AG04449 (cell line): Measurements from ENCODE around the gene MAP3K8.

ENCODE experiments used
- CTCF ChIA-PET: fragments of 350-600 bp; formaldehyde crosslinking; extraction: SDS; loops from one replicate; lab custom pipeline; 2021; ENCODE audit warnings: antibody characterized with exemption; lab: Yijun Ruan, JAX
- POLR2A ChIA-PET: fragments of 400-600, 350-600 bp; formaldehyde crosslinking; extraction: SDS; loops from one replicate; lab custom pipeline; 2020; ENCODE audit warnings: antibody characterized with exemption, inconsistent platforms; lab: Yijun Ruan, JAX
- DNase-seq: peaks from one replicate; pipeline ENCODE4 v3.0.0-alpha.2; 2010; ENCODE audit warnings: low read depth, low spot score
- H3K4me3 ChIP-seq: 2 replicates; pipeline ENCODE4 v1.5.1; 2011; ENCODE audit warnings: low read depth, mild to moderate bottlenecking, control low read depth, low read length
- TF ChIP-seq, protein P1 (sequence below): IDR thresholded peaks from one replicate; pipeline ENCODE4 v1.5.1; 2011; ENCODE audit warnings: mild to moderate bottlenecking, moderate library complexity, low read length, control low read depth, inconsistent platforms; ENCODE audit not compliant: insufficient read depth; ENCODE audit errors: missing control alignments

Gene MAP3K8

DNA sequence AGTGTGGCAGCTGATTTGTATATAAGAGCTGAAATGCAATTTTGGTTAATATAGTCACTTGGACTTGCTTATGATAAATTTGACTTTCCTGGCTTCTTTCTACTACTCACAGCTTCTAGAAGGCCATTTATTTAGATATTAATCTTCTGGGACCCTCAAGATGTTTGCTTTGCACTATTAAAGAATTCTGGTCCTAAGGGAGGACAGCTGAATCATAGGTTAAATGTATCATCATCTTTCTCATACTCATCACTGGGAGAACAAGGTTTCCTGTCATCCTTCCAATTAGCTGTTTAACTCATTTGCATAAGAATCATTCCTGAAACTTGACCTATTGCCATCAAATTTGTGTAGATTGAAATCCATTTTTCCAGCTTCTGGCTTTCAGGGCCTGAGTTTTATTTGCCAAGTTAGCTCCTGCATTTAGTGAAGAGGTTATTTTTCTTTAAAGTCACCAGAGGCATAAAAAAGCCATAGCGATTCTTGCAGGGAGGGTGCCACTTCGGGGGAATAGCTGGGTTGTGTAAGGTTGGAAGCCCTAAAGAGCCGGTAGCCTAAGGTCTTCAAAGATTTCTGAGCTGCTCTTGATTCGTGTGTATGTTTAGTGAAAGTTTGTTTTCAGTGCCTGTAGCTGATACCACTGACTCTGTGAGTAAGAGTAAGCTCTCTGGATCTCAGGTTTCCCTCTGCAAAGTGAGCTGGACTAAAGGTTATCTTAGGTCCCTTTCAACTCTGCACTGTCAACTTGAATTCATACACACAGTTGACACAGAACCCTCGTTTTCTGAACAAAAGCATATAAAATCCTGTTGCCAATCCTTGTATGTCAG, 4.3 kb downstream of the MAP3K8 start:
- no peak for DNase-seq
- ChIA-PET POLR2A (interaction anchor here (1.5 kb wide), 1 partner anchor 9 kb away, joined by 3 read pairs; no protein-coding TSS in a partner anchor), CTCF (interaction anchor here (0.7 to 1.8 kb wide), 9 partner anchors 8 to 98 kb away, joined by 3 to 5 read pairs (median 3); no protein-coding TSS in a partner anchor)
- H3K4me3 ChIP-seq = peak overlapping the region; percentile 86; the same call in 1 of the 2 replicates
- TF ChIP-seq, protein P1, sequence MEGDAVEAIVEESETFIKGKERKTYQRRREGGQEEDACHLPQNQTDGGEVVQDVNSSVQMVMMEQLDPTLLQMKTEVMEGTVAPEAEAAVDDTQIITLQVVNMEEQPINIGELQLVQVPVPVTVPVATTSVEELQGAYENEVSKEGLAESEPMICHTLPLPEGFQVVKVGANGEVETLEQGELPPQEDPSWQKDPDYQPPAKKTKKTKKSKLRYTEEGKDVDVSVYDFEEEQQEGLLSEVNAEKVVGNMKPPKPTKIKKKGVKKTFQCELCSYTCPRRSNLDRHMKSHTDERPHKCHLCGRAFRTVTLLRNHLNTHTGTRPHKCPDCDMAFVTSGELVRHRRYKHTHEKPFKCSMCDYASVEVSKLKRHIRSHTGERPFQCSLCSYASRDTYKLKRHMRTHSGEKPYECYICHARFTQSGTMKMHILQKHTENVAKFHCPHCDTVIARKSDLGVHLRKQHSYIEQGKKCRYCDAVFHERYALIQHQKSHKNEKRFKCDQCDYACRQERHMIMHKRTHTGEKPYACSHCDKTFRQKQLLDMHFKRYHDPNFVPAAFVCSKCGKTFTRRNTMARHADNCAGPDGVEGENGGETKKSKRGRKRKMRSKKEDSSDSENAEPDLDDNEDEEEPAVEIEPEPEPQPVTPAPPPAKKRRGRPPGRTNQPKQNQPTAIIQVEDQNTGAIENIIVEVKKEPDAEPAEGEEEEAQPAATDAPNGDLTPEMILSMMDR = no peak

DNA sequence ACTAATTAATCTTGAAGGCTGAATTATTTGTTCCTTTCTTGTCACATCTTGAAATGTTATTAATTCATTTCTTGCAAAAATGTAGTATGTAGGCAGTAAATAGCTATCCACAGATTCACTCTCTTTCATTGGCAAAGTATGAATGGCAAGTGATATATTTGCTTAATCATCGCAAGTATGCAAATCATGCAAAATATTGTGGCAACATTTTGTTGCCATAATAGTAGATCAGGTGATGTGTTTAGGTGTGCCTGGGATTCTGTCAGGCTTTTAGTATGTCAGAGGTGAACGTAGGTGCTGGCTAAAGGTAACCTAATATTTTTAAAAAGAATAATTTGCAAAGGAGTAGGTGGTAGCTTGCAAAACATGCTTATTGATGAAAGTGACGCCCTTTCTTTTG, 5.9 kb downstream of the MAP3K8 start:
- no peak overlapping the region for H3K4me3 ChIP-seq
- DNase-seq = no peak
- ChIA-PET CTCF (interaction anchor here (0.9 kb wide), 1 partner anchor 90 kb away, joined by 3 read pairs; no protein-coding TSS in a partner anchor), POLR2A (no interaction called here)
- TF ChIP-seq, protein P1 = no peak

DNA sequence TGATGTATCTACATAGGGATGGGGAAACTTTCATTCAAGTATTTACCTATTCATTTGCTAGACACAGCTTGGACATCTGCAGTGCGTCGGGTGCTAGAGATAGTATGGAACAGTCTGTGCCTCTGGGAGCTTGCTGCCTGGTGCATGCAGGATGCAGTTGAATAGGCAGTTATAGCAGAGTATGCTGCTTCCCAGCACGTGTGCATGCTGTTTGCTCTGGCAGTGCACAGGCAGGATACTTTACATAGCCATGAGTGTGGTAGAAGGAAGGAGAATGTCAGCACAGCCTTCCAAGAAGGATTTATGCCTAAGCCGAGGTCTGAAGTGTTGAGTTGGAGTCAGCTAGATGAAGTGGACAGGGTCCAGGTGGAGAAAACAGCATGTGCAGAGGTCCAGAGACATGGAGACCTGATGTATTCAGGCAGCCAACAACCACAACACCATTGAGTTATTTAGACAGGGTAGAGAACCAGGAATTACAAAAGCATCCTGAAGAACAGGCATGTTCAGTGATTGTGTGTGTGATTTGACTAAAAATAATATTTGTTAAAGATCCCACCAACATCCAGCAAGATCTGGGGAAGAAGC, 8.1 kb downstream of the MAP3K8 start:
- CTCF ChIA-PET = interaction anchor here (2.1 kb wide), 1 partner anchor 91 kb away, joined by 10 read pairs; no protein-coding TSS in a partner anchor

DNA sequence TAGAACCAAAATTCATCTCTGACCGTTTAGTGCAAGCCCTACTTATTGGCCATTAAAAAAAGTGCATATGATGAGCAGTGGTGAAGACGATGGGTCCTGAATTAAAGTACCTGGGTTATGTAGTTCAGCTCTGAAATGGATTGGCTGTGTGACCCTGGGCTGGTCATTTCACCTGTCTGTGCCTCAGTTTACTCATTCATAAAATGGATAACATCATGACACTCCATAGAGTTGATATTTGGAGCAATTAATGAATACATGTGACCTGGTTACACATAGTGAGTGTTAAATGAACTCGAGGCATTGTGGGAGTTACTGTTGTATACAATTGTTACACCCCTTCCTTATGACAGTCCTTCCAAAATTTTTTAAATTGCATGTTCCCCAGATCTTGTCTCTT, 9.1 kb downstream of the MAP3K8 start:
- H3K4me3 ChIP-seq = no peak overlapping the region
- POLR2A ChIA-PET = interaction anchor here (1.8 kb wide), 1 partner anchor 9 kb away, joined by 5 read pairs; the partner anchor contains the start of gene MAP3K8
- CTCF ChIA-PET = interaction anchor here (2.1 kb wide), 1 partner anchor 90 kb away, joined by 10 read pairs; no protein-coding TSS in a partner anchor
- TF ChIP-seq, protein P1 = no peak
- DNase-seq = no peak

More for the DNA sequence above, 8.1 kb downstream of the MAP3K8 start:
- H3K4me3 ChIP-seq = no peak overlapping the region
- TF ChIP-seq, protein P1 = no peak
- POLR2A ChIA-PET = no interaction called here
- no peak for DNase-seq

DNA sequence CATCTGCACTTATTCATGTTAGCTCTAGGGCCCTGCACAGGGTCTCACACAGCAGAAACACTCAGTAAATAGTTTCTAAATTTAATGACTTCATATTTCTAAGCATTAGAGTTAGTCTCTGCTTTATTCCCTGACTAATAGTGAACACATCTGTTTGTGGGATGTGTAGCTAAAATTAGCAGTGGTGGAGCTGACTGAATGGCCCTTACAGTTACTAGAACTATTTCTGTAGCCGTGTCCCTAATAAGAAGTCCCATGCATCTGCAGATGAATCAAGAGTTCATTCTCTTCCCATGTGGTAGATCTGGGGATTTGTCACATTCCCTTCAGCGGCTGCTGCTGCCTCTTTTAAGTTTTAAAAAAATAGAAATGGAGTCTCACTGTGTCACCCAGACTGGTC, 11.7 kb downstream of the MAP3K8 start:
- ChIA-PET POLR2A (interaction anchor here (1.0 kb wide), 1 partner anchor 12 kb away, joined by 5 read pairs; the partner anchor contains the start of gene MAP3K8), CTCF (interaction anchor here (1.0 to 1.2 kb wide), 3 partner anchors 8 to 91 kb away, joined by 3 to 4 read pairs (median 3); no protein-coding TSS in a partner anchor)
- H3K4me3 ChIP-seq = no peak overlapping the region
- TF ChIP-seq, protein P1 = no peak
- DNase-seq = peak; percentile 91
